K562 (cell line): ENCODE results near the gene PDPK1. TPM values are rescaled to one million over a fixed set of nuclear protein-coding genes. Genes with fewer than 3 reads are reported as not detected.

Experiments
- CBX3 ChIP-seq, 2 experiments: IDR thresholded peaks; 1 replicate in 1 of 2; 2 replicates in 1 of 2; pipeline ENCODE4 v1.6.1; 2012; ENCODE audit warnings: inconsistent platforms in 2 of 2, low read length in 2 of 2, borderline replicate concordance in 1 of 2, control low read depth in 1 of 2
- MGA ChIP-seq: fragments of 450-650 bp; IDR thresholded peaks from 2 replicates; pipeline ENCODE4 v1.6.1; 2016; ENCODE audit warnings: mild to moderate bottlenecking, moderate library complexity
- NCOA6 ChIP-seq: fragments of 450-650 bp; IDR thresholded peaks from 2 replicates; pipeline ENCODE4 v1.6.1; 2017; ENCODE audit warnings: mild to moderate bottlenecking
- SRF ChIP-seq, 2 experiments: fragments of 250-450, 450-650 bp in 1 of 2; sonication (Bioruptor Pico) in 1 of 2; sonication (generic) in 1 of 2; formaldehyde crosslinking; IDR thresholded peaks; 2 replicates each; pipeline versions ENCODE4 v1.5.0 to v1.5.1; 2020 to 2022; ENCODE audit warnings: mild to moderate bottlenecking in 1 of 2, missing genetic modification reagents in 1 of 2
- TFE3 ChIP-seq: fragments of 450-650 bp; formaldehyde crosslinking; IDR thresholded peaks from 2 replicates; pipeline ENCODE4 v1.4.0; 2020; ENCODE audit warnings: mild to moderate bottlenecking, mixed read lengths
- USF1 ChIP-seq: sonication (generic); formaldehyde crosslinking; IDR thresholded peaks from 2 replicates; pipeline ENCODE4 v1.9.0; 2022; ENCODE audit warnings: mild to moderate bottlenecking, missing genetic modification reagents
- WHSC1 ChIP-seq: IDR thresholded peaks from one replicate; pipeline ENCODE4 v1.6.1; 2012; ENCODE audit warnings: low read length, control low read depth, inconsistent platforms
- ZBED1 ChIP-seq: IDR thresholded peaks from 2 replicates; pipeline ENCODE4 v1.6.1; 2014
- ZMIZ1 ChIP-seq, 2 experiments: fragments of 150-350 bp in 1 of 2; IDR thresholded peaks; 2 replicates each; pipeline ENCODE4 v1.6.1; 2012 to 2016; ENCODE audit warnings: low read depth in 2 of 2, low read length in 2 of 2, mild to moderate bottlenecking in 1 of 2, moderate library complexity in 1 of 2
- polyA plus RNA-seq, 8 experiments: library from polyadenylated mRNA; depleted of rRNA in 4 of 8; stranded (reverse) in 5 of 8; unstranded in 3 of 8; fragments of >200 nt; fragmentation: Nextera tagmentation in 2 of 8; fragmentation: Illumina TruSeq in 1 of 8; extraction: Ambion mirVana in 2 of 8; extraction: Trizol in 1 of 8; gene quantifications; 2 replicates each; pipeline versions ENCODE4 v1.2.1 to v1.2.3, GENCODE V29; 2011 to 2014; ENCODE audit warnings: inconsistent platforms in 1 of 8, missing spikeins in 1 of 8
- total RNA-seq, 7 experiments: library from RNA; depleted of rRNA in 6 of 7; stranded (reverse); fragments of >200 nt in 6 of 7; fragmentation: Illumina TruSeq in 2 of 7; extraction: Trizol in 2 of 7; gene quantifications; 2 replicates each; pipeline versions ENCODE4 v1.2.1 to v1.2.3, GENCODE V29; 2011 to 2021; ENCODE audit warnings: low replicate concordance in 1 of 7

Gene PDPK1
- total and polyA plus RNA-seq, 9 of the 15 experiments (the other 6 are each of a cell fraction or from before 2014, with no cell fraction given), result 4.0 to 37.2 (median 18.7) TPM

GRCh38 chr16:2520097-2520783 lies 17.6 kb upstream of the PDPK1 start, which contains the start of gene AMDHD2 (continued):
- TF ChIP-seq TFE3 (CRISPR knock-in tag) (peak; percentile 97), SRF (CRISPR knock-in tag; IDR thresholded peaks at IDR 0.05) (no peak), ZBED1 (peak; percentile 73; the same call in 1 of the 2 replicates), USF1 (CRISPR knock-in tag) (peak; percentile 95), WHSC1 (no peak), CBX3 (IDR thresholded peaks at IDR 0.05; ENCODE audit: borderline replicate concordance in 1 of 2, low read length in 2 of 2) (no peak), NCOA6 (no peak), ZMIZ1 (IDR thresholded peaks at IDR 0.05; ENCODE audit: low read depth in 2 of 2, low read length in 2 of 2) (peak in 1 of 2 experiments; percentile 58; a peak in 1 of 4 replicates), MGA (no peak)
